Endothelial cell of umbilical vein (primary cell): ENCODE measurements around the gene PGS1.

Source experiments
- CTCF ChIP-seq, 2 donors: IDR thresholded peaks; 1 replicate in 1 of 2; 2 replicates in 1 of 2; pipeline ENCODE4 v1.5.1; 2011; ENCODE audit warnings: low read length in 2 of 2, mild to moderate bottlenecking in 2 of 2, moderate library complexity in 2 of 2, control low read depth in 1 of 2, inconsistent platforms in 1 of 2, low read depth in 1 of 2; ENCODE audit not compliant: insufficient read depth in 1 of 2; ENCODE audit errors: extremely low read depth in 1 of 2
- EZH2 ChIP-seq: IDR thresholded peaks from 2 replicates; pipeline ENCODE4 v1.6.1; 2012; ENCODE audit warnings: borderline replicate concordance, low read depth, mild to moderate bottlenecking, moderate library complexity, low read length, inconsistent platforms; ENCODE audit not compliant: severe bottlenecking
- FOS ChIP-seq: IDR thresholded peaks from 2 replicates; pipeline ENCODE4 v1.6.1; 2011; ENCODE audit warnings: mild to moderate bottlenecking, low read length, moderate library complexity, borderline replicate concordance; ENCODE audit not compliant: insufficient read depth
- JUN ChIP-seq: IDR thresholded peaks from 2 replicates; pipeline ENCODE4 v1.6.1; 2011; ENCODE audit warnings: borderline replicate concordance, low read depth; ENCODE audit not compliant: insufficient read length, insufficient read depth
- MAX ChIP-seq: IDR thresholded peaks from 2 replicates; pipeline ENCODE4 v1.6.1; 2011; ENCODE audit not compliant: insufficient read depth, insufficient read length
- POLR2A ChIP-seq: IDR thresholded peaks from 2 replicates; pipeline ENCODE4 v1.6.1; 2012; ENCODE audit warnings: low read depth, mild to moderate bottlenecking, control low read depth, low read length
- POLR2AphosphoS5 ChIP-seq: IDR thresholded peaks from 2 replicates; pipeline ENCODE4 v1.6.1; 2012; ENCODE audit warnings: low read depth, mild to moderate bottlenecking, control low read depth, low read length, moderate library complexity; ENCODE audit not compliant: insufficient read depth

DNA sequence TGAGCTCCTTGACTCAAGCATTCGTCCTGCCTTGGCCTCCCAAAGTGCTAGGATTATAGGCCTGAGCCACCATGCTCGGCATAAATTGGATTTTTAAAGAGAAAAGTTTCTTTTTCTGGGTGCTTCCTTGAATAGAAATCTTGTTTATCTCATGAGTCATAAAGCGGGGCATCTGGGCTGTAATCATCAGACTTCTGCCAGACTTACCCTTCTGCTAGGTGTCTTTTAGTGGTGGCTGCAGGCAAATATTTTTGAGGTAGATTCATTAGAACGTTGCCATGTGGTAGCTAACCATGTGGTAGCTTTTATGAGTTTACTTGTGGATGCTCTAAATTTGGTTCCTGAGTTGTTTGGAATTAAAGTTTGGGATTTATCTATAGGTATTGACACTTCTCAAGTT is 13.4 kb downstream of the PGS1 start:
- TF ChIP-seq CTCF (IDR thresholded peaks at IDR 0.05; ENCODE audit: extremely low read depth in 1 of 2, insufficient read depth in 1 of 2, low read depth in 1 of 2, low read length in 2 of 2) = no peak
- no peak for TF ChIP-seq POLR2AphosphoS5
- no peak for TF ChIP-seq MAX
- no peak for TF ChIP-seq POLR2A
- no peak for TF ChIP-seq EZH2
- peak; percentile 40 for TF ChIP-seq JUN
- peak; percentile 68 for TF ChIP-seq FOS
